Gastroesophageal sphincter (tissue), 4 donors: ENCODE measurements around the gene ARRB1. TPM values are rescaled to one million over a fixed set of nuclear protein-coding genes. Genes with fewer than 3 reads are reported as not detected.

Experiments
- ATAC-seq: fragments of 150-250 bp; one replicate; pipeline ENCODE4 v1.9.1; 2016; ENCODE audit warnings: mild to moderate bottlenecking, moderate library complexity
- H3K27ac ChIP-seq, 4 donors: fragments of 200-600 bp; sonication (generic) in 3 of 4; 1 replicate in 3 of 4; 2 replicates in 1 of 4; pipeline ENCODE4 v1.5.1; 2016 to 2019
- H3K27me3 ChIP-seq: fragments of 200-600 bp; sonication (generic); one replicate; pipeline ENCODE4 v1.5.1; 2019
- H3K36me3 ChIP-seq, 2 donors: fragments of 200-600 bp; sonication (generic); one replicate each; pipeline ENCODE4 v1.5.1; 2019; ENCODE audit warnings: control low read depth in 1 of 2
- H3K4me1 ChIP-seq, 3 donors: fragments of 200-600 bp; sonication (generic); 1 replicate in 2 of 3; 2 replicates in 1 of 3; pipeline ENCODE4 v1.5.1; 2016 to 2019; ENCODE audit warnings: control low read depth in 2 of 3
- H3K4me3 ChIP-seq, 2 donors: fragments of 200-600 bp; sonication (generic); one replicate each; pipeline ENCODE4 v1.5.1; 2019; ENCODE audit warnings: mild to moderate bottlenecking in 1 of 2, moderate library complexity in 1 of 2
- H3K9me3 ChIP-seq, 3 donors: fragments of 200-600 bp; sonication (generic); one replicate each; pipeline ENCODE4 v1.5.1; 2017 to 2019; ENCODE audit warnings: control low read depth in 2 of 3
- CTCF ChIP-seq, 4 experiments: fragments of 200-600 bp in 2 of 4; fragments of 450-650 bp in 2 of 4; sonication (generic) in 1 of 4; IDR thresholded peaks; one replicate each; pipeline ENCODE4 v1.5.1; 2017 to 2019; ENCODE audit warnings: antibody characterized with exemption in 4 of 4, mild to moderate bottlenecking in 2 of 4, moderate library complexity in 2 of 4
- EP300 ChIP-seq: sonication (generic); formaldehyde crosslinking; IDR thresholded peaks from one replicate; pipeline ENCODE4 v1.6.1; 2017; ENCODE audit warnings: antibody characterized with exemption, mild to moderate bottlenecking
- POLR2A ChIP-seq, 2 donors: fragments of 450-650 bp; IDR thresholded peaks; one replicate each; pipeline ENCODE4 v1.6.1; 2017; ENCODE audit warnings: antibody characterized with exemption in 2 of 2, mild to moderate bottlenecking in 2 of 2, moderate library complexity in 1 of 2
- POLR2AphosphoS5 ChIP-seq: sonication (generic); formaldehyde crosslinking; IDR thresholded peaks from one replicate; pipeline ENCODE4 v1.6.1; 2017; ENCODE audit warnings: antibody characterized with exemption
- WGBS, 2 donors: methylation state at CpG; one replicate each; pipeline ENCODE4 v1.1.5; 2018; ENCODE audit warnings: low coverage in 1 of 2; 5-methylcytosine and 5-hydroxymethylcytosine counted together
- total RNA-seq, 4 donors: library from RNA; depleted of rRNA; stranded (reverse); fragments of >200 nt; gene quantifications; one replicate each; pipeline ENCODE4 v1.1.0, GENCODE V29; 2016

The ARRB1 gene
- total RNA-seq, 4 donors from 2014 or later, result 72.3 to 120 (median 93.0) TPM

DNA sequence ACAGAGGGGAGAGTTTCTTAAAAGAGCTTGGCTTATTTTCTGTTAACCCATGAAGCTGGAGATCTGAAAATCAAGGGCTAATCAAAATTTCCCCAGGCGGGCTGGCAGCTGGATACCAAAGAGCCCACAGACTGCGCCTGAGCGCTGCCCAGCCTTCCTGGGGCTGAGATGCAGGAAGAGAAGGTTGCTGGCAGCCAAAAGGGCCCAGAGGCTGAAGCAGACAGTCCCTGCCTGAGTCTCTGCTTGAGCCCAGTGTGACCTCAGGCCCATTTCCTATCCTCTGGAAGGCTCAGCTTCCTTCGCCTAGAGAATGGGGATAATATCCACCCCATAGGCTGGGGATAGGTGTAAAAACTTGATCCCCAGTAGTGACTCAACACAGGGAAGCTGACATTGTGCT lies 49.1 kb downstream of the ARRB1 start:
- peak; percentile 10 for ATAC-seq
- 67 to 76% methylated on average over 3 of the region's 4 CpGs for WGBS, 2 donors
- H3K27ac ChIP-seq, result peak overlapping the region in 3 of 4 donors; percentile 68 to 77 (median 73)
- H3K27me3 ChIP-seq, result no peaks in the 10 kb centered on the region
- H3K4me3 ChIP-seq, result no peak overlapping the region
- no peaks in the 10 kb centered on the region for H3K9me3 ChIP-seq
- peaks cover 0 to 65% (median 32%) of the 10 kb centered on the region in 3 donors for H3K4me1 ChIP-seq
- no peaks in the 10 kb centered on the region for H3K36me3 ChIP-seq
- TF ChIP-seq CTCF (IDR thresholded peaks at IDR 0.05) (no peak), POLR2AphosphoS5 (no peak), EP300 (no peak), POLR2A (IDR thresholded peaks at IDR 0.05) (no peak)

- Histone ChIP-seq H3K36me3 (no peaks in the 10 kb centered on the region), H3K4me1 (peaks cover 0 to 61% (median 29%) of the 10 kb centered on the region in 3 donors), H3K9me3 (no peaks in the 10 kb centered on the region), H3K4me3 (no peak overlapping the region), H3K27me3 (no peaks in the 10 kb centered on the region), H3K27ac (peak overlapping the region in 3 of 4 donors; percentile 68 to 77 (median 73))
- TF ChIP-seq POLR2AphosphoS5 (no peak), EP300 (no peak), POLR2A (IDR thresholded peaks at IDR 0.05) (no peak), CTCF (IDR thresholded peaks at IDR 0.05) (no peak)
- WGBS, 2 donors, result 60% methylated on average over 1 of the region's 16 CpGs; no CpG with 5 or more reads in 1 of the 2 donors
- peak; percentile 17 for ATAC-seq
Measured at GRCh38 chr11:75301601-75302345, 49.7 kb downstream of the ARRB1 start.

DNA sequence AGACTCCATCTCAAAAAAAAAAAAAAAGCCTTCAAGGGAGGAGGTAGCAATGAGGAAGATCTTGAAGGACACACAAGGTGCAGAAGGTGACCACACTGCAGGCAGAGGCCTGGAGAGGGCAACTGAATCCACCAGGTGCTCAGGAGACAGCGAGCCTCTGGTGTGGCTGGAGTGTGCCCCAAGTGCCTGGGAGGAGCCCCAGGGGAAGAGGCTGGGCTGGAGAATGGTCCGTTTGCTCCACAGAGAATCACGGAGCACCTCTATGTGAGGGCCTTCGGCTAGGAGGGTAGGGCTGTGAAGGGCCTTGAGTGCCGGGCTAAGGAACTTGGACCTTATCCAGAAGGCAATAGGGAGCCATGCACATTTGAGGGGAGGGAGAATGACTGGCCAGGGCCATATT lies 50.3 kb downstream of the ARRB1 start:
- H3K36me3 ChIP-seq, result no peaks in the 10 kb centered on the region
- H3K27me3 ChIP-seq, result no peaks in the 10 kb centered on the region
- no peak for TF ChIP-seq CTCF (IDR thresholded peaks at IDR 0.05)
- no peak for TF ChIP-seq EP300
- no peak for TF ChIP-seq POLR2A (IDR thresholded peaks at IDR 0.05)
- no peak for TF ChIP-seq POLR2AphosphoS5
- WGBS, 2 donors, result 57 to 67% methylated on average over 3 of the region's 5 CpGs
- peak overlapping the region in 3 of 4 donors; percentile 68 to 77 (median 73) for H3K27ac ChIP-seq
- no peaks in the 10 kb centered on the region for H3K9me3 ChIP-seq
- H3K4me3 ChIP-seq, result no peak overlapping the region
- ATAC-seq, result peak; percentile 17
- peaks cover 0 to 55% (median 25%) of the 10 kb centered on the region in 3 donors for H3K4me1 ChIP-seq

DNA sequence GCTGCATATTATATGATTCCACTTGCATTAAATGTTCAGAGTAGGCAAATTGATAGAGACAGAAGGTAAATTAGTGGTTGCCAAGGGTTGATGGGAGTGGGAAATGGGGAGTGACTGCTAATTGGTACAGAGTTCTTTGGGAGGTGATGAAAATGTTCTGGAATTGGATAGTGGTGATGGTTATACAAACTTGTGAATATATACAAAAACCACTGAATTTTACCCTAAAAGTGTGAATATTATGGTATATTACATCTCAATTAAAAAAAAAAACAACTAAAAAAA lies 52.5 kb downstream of the ARRB1 start:
- no peak for TF ChIP-seq EP300
- no peak for TF ChIP-seq POLR2A (IDR thresholded peaks at IDR 0.05)
- no peak for TF ChIP-seq POLR2AphosphoS5
- TF ChIP-seq CTCF (IDR thresholded peaks at IDR 0.05), result no peak
- Histone ChIP-seq H3K4me3 (no peak overlapping the region), H3K27me3 (no peaks in the 10 kb centered on the region), H3K9me3 (no peaks in the 10 kb centered on the region), H3K27ac (no peak overlapping the region), H3K4me1 (peaks cover 0 to 38% (median 16%) of the 10 kb centered on the region in 3 donors), H3K36me3 (no peaks in the 10 kb centered on the region)
- ATAC-seq, result no peak
